Neural progenitor cell (in vitro differentiated cells): Measurements from ENCODE around the gene TERC. TPM values are rescaled to one million over a fixed set of nuclear protein-coding genes. Genes with fewer than 3 reads are reported as not detected.
A peak's percentile ranks its signal among the peaks of the same experiment; 100 is the strongest.

Experiments
- DNase-seq: peaks from one replicate; pipeline ENCODE4 v3.0.0-alpha.2; 2016; ENCODE audit warnings: low spot score
- H2AFZ ChIP-seq: fragments of 200-600 bp; sonication (generic); replicated peaks from 2 replicates; pipeline ENCODE4 v1.6.1; 2016; ENCODE audit warnings: antibody characterized with exemption
- H3F3A ChIP-seq: fragments of 200-600 bp; sonication (generic); 2 replicates; pipeline ENCODE4 v1.6.1; 2016; ENCODE audit warnings: antibody characterized with exemption, low read depth
- H3K27ac ChIP-seq: fragments of 200-600 bp; sonication (generic); 2 replicates; pipeline ENCODE4 v1.5.1; 2016; ENCODE audit warnings: mild to moderate bottlenecking
- H3K27me3 ChIP-seq: fragments of 200-600 bp; sonication (generic); 2 replicates; pipeline ENCODE4 v1.6.1; 2016; ENCODE audit warnings: mild to moderate bottlenecking, moderate library complexity
- H3K36me3 ChIP-seq: fragments of 200-600 bp; sonication (generic); 2 replicates; pipeline ENCODE4 v1.5.1; 2016
- H3K4me1 ChIP-seq: fragments of 200-600 bp; sonication (generic); 2 replicates; pipeline ENCODE4 v1.6.1; 2016; ENCODE audit warnings: mixed run types
- H3K4me2 ChIP-seq: fragments of 200-600 bp; sonication (generic); 2 replicates; pipeline ENCODE4 v1.6.1; 2016
- H3K4me3 ChIP-seq: fragments of 200-600 bp; sonication (generic); 2 replicates; pipeline ENCODE4 v1.5.1; 2016
- H3K79me2 ChIP-seq: fragments of 200-600 bp; sonication (generic); 2 replicates; pipeline ENCODE4 v1.6.1; 2016; ENCODE audit warnings: low read depth
- H3K9ac ChIP-seq: fragments of 200-600 bp; sonication (generic); 2 replicates; pipeline ENCODE4 v1.6.1; 2016
- H3K9me3 ChIP-seq: fragments of 200-600 bp; sonication (generic); 2 replicates; pipeline ENCODE4 v1.5.1; 2016; ENCODE audit warnings: low read depth
- H4K20me1 ChIP-seq: fragments of 200-600 bp; sonication (generic); 2 replicates; pipeline ENCODE4 v1.6.1; 2016; ENCODE audit warnings: low read depth
- H3K27ac Mint-ChIP-seq: 3 replicates; pipeline ENCODE4 v1.8.0; 2021; ENCODE audit warnings: mixed read lengths
- H3K27me3 Mint-ChIP-seq: 2 replicates; pipeline ENCODE4 v1.8.0; 2022; ENCODE audit warnings: low read depth, mild to moderate bottlenecking, inconsistent platforms, moderate library complexity, mixed read lengths; ENCODE audit not compliant: insufficient read depth
- H3K36me3 Mint-ChIP-seq: 3 replicates; pipeline ENCODE4 v1.8.0; 2021; ENCODE audit warnings: mixed read lengths
- H3K4me1 Mint-ChIP-seq: 3 replicates; pipeline ENCODE4 v1.8.0; 2021; ENCODE audit warnings: mixed read lengths
- H3K4me3 Mint-ChIP-seq: 3 replicates; pipeline ENCODE4 v1.8.0; 2021; ENCODE audit warnings: mild to moderate bottlenecking, moderate library complexity, mixed read lengths
- H3K9me3 Mint-ChIP-seq: 3 replicates; pipeline ENCODE4 v1.8.0; 2020; ENCODE audit warnings: mixed read lengths
- EZH2 ChIP-seq: fragments of 200-600 bp; sonication (generic); IDR thresholded peaks from 2 replicates; pipeline ENCODE4 v1.6.1; 2017; ENCODE audit warnings: antibody characterized with exemption, mild to moderate bottlenecking, moderate library complexity
- EZH2phosphoT487 ChIP-seq: fragments of 200-600 bp; sonication (generic); IDR thresholded peaks from 2 replicates; pipeline ENCODE4 v1.6.1; 2017; ENCODE audit warnings: antibody characterized with exemption
- total RNA-seq: library from RNA; depleted of rRNA; stranded (reverse); fragments of >200 nt; gene quantifications from 2 replicates; pipeline ENCODE4 v1.2.3, GENCODE V29; 2015; ENCODE audit warnings: low replicate concordance
- TF ChIP-seq, protein P1 (sequence below): fragments of 200-600 bp; sonication (generic); IDR thresholded peaks from 2 replicates; pipeline ENCODE4 v1.5.1; 2017; ENCODE audit warnings: antibody characterized with exemption, mild to moderate bottlenecking

TERC gene
- total RNA-seq, 1 donor from 2014 or later, result 47.5 TPM

DNA sequence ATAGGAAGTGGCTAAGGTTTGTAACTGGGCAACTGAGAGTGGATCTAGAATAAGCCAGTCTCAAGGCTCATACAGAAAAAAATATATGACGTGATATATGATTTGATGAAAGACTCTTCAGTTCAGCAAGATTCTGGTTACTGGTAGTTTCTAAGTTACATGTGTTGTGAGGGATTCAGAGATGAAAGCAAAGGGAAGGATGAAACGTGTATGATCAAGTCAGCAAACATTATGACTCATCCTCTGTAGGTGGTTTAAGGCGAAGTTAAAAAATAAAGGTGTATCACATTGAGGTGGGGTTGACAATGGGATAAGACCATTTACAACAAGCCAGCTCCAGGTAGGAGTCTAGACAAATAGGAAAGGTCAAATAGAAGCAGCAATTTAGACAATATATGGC, 16.2 kb downstream of the TERC start:
- Histone ChIP-seq H2AFZ (no peak overlapping the region), H3K79me2 (no peaks in the 10 kb centered on the region)
- H3K4me1 Mint-ChIP-seq, result peaks cover 10% of the 10 kb centered on the region

DNA sequence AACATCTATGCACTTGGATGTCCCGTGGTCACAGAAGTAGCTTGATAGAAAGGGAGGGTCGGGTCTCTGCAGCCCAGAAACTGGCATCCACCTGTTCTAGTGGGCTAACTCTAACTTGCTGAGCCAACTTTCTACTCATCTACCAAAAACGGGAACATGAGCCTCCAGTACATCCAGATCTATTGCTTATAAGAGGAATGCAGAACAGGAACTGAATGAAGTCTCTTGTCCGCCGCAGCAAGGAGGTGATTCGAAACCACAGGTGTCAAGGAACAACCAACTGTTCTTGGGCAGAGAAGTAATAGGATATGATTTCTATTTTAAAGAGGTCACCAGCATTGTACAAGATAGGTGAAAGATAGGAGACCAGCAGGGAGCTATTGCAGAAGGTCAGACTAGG, 17.9 kb downstream of the TERC start:
- Mint-ChIP-seq H3K4me3 (no peak overlapping the region), H3K27ac (no peak overlapping the region), H3K27me3 (peaks cover 3% of the 10 kb centered on the region), H3K9me3 (no peaks in the 10 kb centered on the region), H3K4me1 (peaks cover 10% of the 10 kb centered on the region), H3K36me3 (no peaks in the 10 kb centered on the region)
- no peak for DNase-seq
- Histone ChIP-seq H3K9ac (no peak overlapping the region), H3K9me3 (no peaks in the 10 kb centered on the region), H3K4me2 (no peak overlapping the region), H3K36me3 (no peaks in the 10 kb centered on the region), H3K27me3 (no peaks in the 10 kb centered on the region), H2AFZ (no peak overlapping the region), H3F3A (peaks cover 7% of the 10 kb centered on the region), H3K79me2 (no peaks in the 10 kb centered on the region), H3K27ac (no peak overlapping the region), H3K4me1 (peaks cover 15% of the 10 kb centered on the region), H4K20me1 (no peaks in the 10 kb centered on the region), H3K4me3 (no peak overlapping the region)
- no peak for TF ChIP-seq EZH2
- no peak for TF ChIP-seq EZH2phosphoT487
- TF ChIP-seq, protein P1, sequence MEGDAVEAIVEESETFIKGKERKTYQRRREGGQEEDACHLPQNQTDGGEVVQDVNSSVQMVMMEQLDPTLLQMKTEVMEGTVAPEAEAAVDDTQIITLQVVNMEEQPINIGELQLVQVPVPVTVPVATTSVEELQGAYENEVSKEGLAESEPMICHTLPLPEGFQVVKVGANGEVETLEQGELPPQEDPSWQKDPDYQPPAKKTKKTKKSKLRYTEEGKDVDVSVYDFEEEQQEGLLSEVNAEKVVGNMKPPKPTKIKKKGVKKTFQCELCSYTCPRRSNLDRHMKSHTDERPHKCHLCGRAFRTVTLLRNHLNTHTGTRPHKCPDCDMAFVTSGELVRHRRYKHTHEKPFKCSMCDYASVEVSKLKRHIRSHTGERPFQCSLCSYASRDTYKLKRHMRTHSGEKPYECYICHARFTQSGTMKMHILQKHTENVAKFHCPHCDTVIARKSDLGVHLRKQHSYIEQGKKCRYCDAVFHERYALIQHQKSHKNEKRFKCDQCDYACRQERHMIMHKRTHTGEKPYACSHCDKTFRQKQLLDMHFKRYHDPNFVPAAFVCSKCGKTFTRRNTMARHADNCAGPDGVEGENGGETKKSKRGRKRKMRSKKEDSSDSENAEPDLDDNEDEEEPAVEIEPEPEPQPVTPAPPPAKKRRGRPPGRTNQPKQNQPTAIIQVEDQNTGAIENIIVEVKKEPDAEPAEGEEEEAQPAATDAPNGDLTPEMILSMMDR, result no peak

More for the DNA sequence above, 16.2 kb downstream of the TERC start:
- Histone ChIP-seq H3K27me3 (no peaks in the 10 kb centered on the region), H3K9me3 (no peaks in the 10 kb centered on the region), H3K4me2 (no peak overlapping the region), H3K4me3 (no peak overlapping the region), H3K9ac (no peak overlapping the region), H3K27ac (no peak overlapping the region), H3F3A (peaks cover 7% of the 10 kb centered on the region), H3K36me3 (no peaks in the 10 kb centered on the region), H3K4me1 (peaks cover 12% of the 10 kb centered on the region), H4K20me1 (no peaks in the 10 kb centered on the region)
- Mint-ChIP-seq H3K27ac (no peak overlapping the region), H3K36me3 (no peaks in the 10 kb centered on the region), H3K9me3 (no peaks in the 10 kb centered on the region), H3K4me3 (no peak overlapping the region), H3K27me3 (peaks cover 3% of the 10 kb centered on the region)
- DNase-seq, result no peak
- TF ChIP-seq, protein P1, result no peak
- no peak for TF ChIP-seq EZH2
- no peak for TF ChIP-seq EZH2phosphoT487

DNA sequence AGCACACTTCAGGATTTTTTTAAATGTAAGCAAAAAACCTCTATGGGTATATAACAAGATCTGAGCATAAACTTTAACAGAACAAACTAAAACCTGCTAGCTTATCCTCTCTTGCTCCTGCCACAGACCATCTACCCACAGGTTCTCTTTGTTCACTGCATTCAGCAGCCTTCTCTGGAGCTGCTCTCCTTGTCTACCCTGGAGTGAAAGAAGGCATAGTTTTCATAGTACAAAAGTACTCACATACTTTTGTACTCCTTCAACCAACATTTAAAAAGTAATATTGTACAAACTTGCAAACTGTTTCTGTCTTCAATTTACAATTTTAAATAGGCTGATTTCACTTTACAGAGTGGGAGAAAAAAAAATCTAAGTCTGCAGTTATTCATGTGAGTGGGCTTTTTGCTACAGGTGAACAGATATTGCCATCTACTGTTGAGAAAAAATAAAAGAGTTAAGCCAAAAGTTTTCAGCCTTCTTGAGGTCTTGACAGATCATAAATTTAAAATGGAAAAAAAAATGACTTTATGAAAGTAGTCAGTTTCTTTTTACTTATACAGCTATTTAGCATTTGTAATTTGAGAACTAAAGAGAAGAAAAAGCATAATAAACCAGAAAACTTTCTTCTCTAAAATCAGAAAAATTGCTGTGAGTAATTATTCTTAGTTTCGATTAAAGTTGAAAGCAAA, 20.4 kb downstream of the TERC start:
- DNase-seq, result peak; percentile 62
- peaks cover 10% of the 10 kb centered on the region for H3K4me1 Mint-ChIP-seq
- no peak overlapping the region for H3K9ac ChIP-seq

More for the DNA sequence above, 20.4 kb downstream of the TERC start:
- Histone ChIP-seq H3K27ac (peak overlapping the region; percentile 47), H3K4me1 (peaks cover 15% of the 10 kb centered on the region), H2AFZ (peak overlapping the region; percentile 67), H3F3A (peaks cover 7% of the 10 kb centered on the region), H3K36me3 (no peaks in the 10 kb centered on the region), H3K4me3 (no peak overlapping the region), H3K27me3 (no peaks in the 10 kb centered on the region), H4K20me1 (no peaks in the 10 kb centered on the region), H3K79me2 (no peaks in the 10 kb centered on the region), H3K9me3 (no peaks in the 10 kb centered on the region), H3K4me2 (peak overlapping the region; percentile 57)
- H3K27ac Mint-ChIP-seq, result peak overlapping the region; percentile 11
- H3K36me3 Mint-ChIP-seq, result no peaks in the 10 kb centered on the region
- TF ChIP-seq, protein P1, result peak; percentile 66
- no peak for TF ChIP-seq EZH2phosphoT487
- TF ChIP-seq EZH2, result no peak
- H3K27me3 Mint-ChIP-seq, result no peaks in the 10 kb centered on the region
- no peaks in the 10 kb centered on the region for H3K9me3 Mint-ChIP-seq
- H3K4me3 Mint-ChIP-seq, result no peak overlapping the region
